HG03139 (cell line): Measurements from ENCODE around the gene SPART.

Experiments
- ATAC-seq: cut with Tn5 transposase; IDR thresholded peaks from one replicate; pipeline ENCODE4 v1.9.1; 2021; ENCODE audit not compliant: unreplicated experiment

Gene SPART

DNA sequence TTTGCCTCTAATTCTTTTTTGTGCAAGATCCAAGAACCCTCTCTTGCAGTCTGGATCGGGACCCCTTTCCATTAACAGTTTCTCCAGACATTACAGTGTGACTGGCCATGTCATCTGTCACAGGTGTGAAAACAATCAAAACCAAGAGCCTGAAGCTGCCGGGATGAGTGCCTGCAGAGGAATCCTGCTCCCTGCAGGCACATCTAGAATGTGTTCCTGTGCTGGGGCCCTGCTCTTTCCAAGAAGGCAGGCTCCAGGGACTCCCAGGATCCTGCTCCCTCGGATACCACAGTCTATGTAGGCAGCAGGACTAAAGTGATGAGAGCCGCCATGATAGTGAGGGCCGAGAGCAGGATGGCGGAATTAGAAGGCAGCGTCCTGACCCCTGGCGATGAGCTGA, 87.4 kb downstream of the SPART start:
- no peak for ATAC-seq
